ENCODE measurements around the gene OR52I2.

The OR52I2 gene

DNA sequence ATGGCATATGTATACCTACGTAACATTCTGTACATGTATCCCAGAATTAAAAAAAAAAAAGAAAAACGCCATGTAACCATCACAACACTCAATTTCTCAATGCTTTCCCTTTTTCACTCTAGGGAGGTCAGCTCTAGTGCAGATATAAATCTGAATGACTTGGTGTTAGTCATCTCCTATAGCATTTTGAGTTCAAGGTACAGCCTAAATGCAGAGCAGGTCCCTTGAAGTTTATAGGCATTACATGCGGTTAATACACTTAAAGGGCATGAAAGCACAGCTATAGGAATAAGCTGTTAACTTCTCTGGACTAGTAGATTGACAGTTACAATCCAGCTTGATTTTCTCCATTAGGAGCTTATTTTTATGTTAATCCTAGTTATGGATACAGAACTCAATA lies 16.2 kb upstream of the OR52I2 start:
- Histone ChIP-seq H3K27ac (no peak overlapping the region), H3K4me3 (no peak overlapping the region), H3K4me1 (no peaks in the 10 kb centered on the region), H3K9me3 (peaks cover 0 to 6% (median 0%) of the 10 kb centered on the region in 3 donors), H3K36me3 (no peaks in the 10 kb centered on the region), H3K27me3 (no peaks in the 10 kb centered on the region)
- intact Hi-C loops (cut with DNase I; ENCODE audit: low total_unique reads) = no loop called here
- TF ChIP-seq, protein P1, sequence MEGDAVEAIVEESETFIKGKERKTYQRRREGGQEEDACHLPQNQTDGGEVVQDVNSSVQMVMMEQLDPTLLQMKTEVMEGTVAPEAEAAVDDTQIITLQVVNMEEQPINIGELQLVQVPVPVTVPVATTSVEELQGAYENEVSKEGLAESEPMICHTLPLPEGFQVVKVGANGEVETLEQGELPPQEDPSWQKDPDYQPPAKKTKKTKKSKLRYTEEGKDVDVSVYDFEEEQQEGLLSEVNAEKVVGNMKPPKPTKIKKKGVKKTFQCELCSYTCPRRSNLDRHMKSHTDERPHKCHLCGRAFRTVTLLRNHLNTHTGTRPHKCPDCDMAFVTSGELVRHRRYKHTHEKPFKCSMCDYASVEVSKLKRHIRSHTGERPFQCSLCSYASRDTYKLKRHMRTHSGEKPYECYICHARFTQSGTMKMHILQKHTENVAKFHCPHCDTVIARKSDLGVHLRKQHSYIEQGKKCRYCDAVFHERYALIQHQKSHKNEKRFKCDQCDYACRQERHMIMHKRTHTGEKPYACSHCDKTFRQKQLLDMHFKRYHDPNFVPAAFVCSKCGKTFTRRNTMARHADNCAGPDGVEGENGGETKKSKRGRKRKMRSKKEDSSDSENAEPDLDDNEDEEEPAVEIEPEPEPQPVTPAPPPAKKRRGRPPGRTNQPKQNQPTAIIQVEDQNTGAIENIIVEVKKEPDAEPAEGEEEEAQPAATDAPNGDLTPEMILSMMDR (IDR thresholded peaks at IDR 0.05) = no peak
- DNase-seq = no peak

DNA sequence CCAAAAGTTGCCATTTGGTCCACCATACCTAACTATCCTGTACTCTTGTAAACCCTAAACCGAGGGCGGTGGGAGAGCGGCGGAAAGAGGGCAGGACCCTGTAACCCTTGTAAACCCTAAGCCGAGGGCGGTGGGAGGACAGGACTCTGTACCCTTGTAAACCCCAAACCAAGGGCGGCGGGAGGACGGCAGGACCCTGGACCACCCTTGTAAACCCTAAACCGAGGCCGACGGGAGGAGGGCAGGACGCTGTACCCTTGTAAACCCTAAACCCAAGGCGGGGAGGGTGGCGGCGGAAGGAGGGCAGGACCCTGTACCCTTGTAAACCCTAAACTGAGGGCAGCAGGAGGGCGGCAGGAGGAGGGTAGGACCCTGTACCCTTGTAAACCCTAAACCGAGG lies 12.5 kb upstream of the OR52I2 start:
- H3K27me3 ChIP-seq = no peaks in the 10 kb centered on the region
- H3K36me3 ChIP-seq = no peaks in the 10 kb centered on the region
- H3K9me3 ChIP-seq = peaks cover 0 to 2% (median 0%) of the 10 kb centered on the region in 3 donors
- no peak overlapping the region for H3K27ac ChIP-seq
- DNase-seq = no peak
- no peaks in the 10 kb centered on the region for H3K4me1 ChIP-seq
- TF ChIP-seq, protein P1 (IDR thresholded peaks at IDR 0.05) = no peak
- intact Hi-C loops (cut with DNase I; ENCODE audit: low total_unique reads) = no loop called here
- H3K4me3 ChIP-seq = no peak overlapping the region

DNA sequence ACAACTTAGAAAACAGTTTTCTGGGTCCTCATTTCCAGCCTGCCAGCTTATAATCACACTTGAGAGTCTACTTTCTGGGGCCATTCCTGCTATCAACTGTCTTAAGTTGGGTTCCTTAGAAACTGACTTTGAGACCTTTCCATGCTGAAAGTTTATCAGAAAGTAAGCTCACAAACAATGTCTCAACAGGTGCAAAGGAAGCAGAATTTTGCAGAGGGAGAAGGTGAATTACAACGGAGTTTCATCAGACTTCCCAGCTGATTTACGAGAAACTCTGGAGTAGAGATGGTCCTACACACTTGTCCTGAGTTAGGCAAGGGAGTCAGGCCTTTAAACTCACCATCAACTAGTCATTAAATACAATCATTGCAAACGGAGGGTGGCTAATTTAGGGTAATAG lies 4.7 kb upstream of the OR52I2 start:
- Histone ChIP-seq H3K27me3 (no peaks in the 10 kb centered on the region), H3K4me1 (no peaks in the 10 kb centered on the region), H3K36me3 (no peaks in the 10 kb centered on the region), H3K9me3 (no peaks in the 10 kb centered on the region), H3K4me3 (no peak overlapping the region), H3K27ac (no peak overlapping the region)
- DNase-seq = no peak
- TF ChIP-seq, protein P1 (IDR thresholded peaks at IDR 0.05) = no peak
- intact Hi-C loops (cut with DNase I; ENCODE audit: low total_unique reads) = no loop called here

DNA sequence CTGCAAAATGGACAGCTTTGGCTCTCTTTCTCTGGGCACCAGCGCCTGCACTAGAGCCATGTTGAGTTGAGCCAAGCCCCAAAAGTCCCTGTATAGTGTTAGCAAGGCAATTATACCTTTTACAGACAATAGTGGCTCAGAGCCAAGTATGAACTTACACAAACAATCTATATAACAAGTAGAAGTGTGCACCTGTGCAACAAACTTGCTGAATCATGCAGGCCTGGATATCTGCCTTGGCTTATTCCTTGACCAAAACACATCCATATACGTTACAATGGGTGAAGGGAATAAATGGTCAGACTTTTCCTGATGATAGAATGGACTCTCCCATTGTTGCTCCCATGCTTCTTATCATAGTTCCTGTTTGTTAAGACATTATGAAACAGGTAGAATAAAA lies 3.8 kb upstream of the OR52I2 start:
- Histone ChIP-seq H3K4me1 (no peaks in the 10 kb centered on the region), H3K27ac (no peak overlapping the region), H3K27me3 (no peaks in the 10 kb centered on the region), H3K36me3 (no peaks in the 10 kb centered on the region), H3K9me3 (no peaks in the 10 kb centered on the region), H3K4me3 (no peak overlapping the region)
- no peak for DNase-seq
- intact Hi-C loops (cut with DNase I; ENCODE audit: low total_unique reads) = no loop called here
- TF ChIP-seq, protein P1 (IDR thresholded peaks at IDR 0.05) = no peak

DNA sequence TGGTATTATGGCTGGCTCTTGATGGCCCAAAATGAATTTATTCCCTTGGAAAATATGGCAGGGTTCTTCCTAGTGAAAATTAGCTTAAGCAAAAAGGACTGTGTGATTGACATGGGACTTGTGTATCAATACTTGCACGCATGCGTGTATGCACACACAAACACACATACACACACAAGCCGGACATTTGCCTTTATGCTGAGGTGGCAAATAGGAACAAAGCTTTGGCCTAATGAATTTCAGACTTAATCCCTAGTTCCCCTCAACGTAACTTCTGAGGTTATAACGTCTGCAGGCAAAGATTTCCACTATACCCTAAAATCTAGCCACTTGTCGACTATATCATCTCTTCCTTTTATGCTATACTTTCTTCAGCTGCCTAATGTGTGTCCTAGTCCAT lies 2.9 kb upstream of the OR52I2 start:
- Histone ChIP-seq H3K4me1 (no peaks in the 10 kb centered on the region), H3K27me3 (no peaks in the 10 kb centered on the region), H3K36me3 (no peaks in the 10 kb centered on the region), H3K9me3 (no peaks in the 10 kb centered on the region), H3K4me3 (no peak overlapping the region), H3K27ac (no peak overlapping the region)
- intact Hi-C loops (cut with DNase I; ENCODE audit: low total_unique reads) = no loop called here
- TF ChIP-seq, protein P1 (IDR thresholded peaks at IDR 0.05) = no peak
- no peak for DNase-seq

DNA sequence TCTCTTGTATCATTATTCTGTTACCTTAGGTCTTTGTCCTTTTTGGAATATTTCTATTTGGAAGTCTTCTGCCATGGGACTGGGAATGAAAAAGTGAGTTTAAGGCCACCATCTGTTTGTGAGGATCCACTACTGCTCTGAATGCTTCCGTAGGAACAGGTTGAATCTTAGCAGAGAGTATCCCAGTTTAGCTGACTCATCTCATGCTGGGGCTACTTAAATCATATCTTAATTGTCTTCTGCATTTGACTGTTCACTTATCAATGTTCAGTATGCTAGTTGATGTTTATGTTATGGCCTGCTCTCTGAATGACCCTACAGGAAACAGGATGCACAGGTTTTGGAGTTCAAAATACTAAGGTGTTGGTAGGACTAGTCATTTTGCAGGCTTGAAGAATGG lies 1.4 kb upstream of the OR52I2 start:
- Histone ChIP-seq H3K9me3 (no peaks in the 10 kb centered on the region), H3K4me3 (no peak overlapping the region), H3K36me3 (no peaks in the 10 kb centered on the region), H3K27ac (no peak overlapping the region), H3K27me3 (no peaks in the 10 kb centered on the region), H3K4me1 (no peaks in the 10 kb centered on the region)
- TF ChIP-seq, protein P1 (IDR thresholded peaks at IDR 0.05) = no peak
- intact Hi-C loops (cut with DNase I; ENCODE audit: low total_unique reads) = no loop called here
- no peak for DNase-seq
